Measurements from ENCODE around the gene PIGK. TPM values are rescaled to one million over a fixed set of nuclear protein-coding genes. Genes with fewer than 3 reads are reported as not detected.
A peak's percentile ranks its signal among the peaks of the same experiment; 100 is the strongest.
"Not testable (repeated sequence)": the region's sequence is repeated elsewhere in the genome, so short reads cannot be mapped to it uniquely, and the experiment has no call there.

Gene PIGK
- total RNA-seq, 4 donors from 2014 or later = 23.5 to 41.0 (median 28.3) TPM

- WGBS, 2 donors = 91% methylated on average over 5 of the region's 5 CpGs
- intact Hi-C loops (cut with DNase I) = no loop called here
Measured at GRCh38 chr1:77164434-77164944, 54.7 kb downstream of the PIGK start.

GRCh38 chr1:77159706-77160105 lies 59.5 kb downstream of the PIGK start:
- not testable (repeated sequence) for H3K4me1 ChIP-seq; DNase-seq; H3K27me3 ChIP-seq; H3K27ac ChIP-seq; H3K4me3 ChIP-seq (replicated peaks in 1 of 3); H3K9me3 ChIP-seq; H3K36me3 ChIP-seq
- 97 to 98% methylated on average over 3 of the region's 3 CpGs for WGBS, 2 donors
- intact Hi-C loops (cut with DNase I) = loop anchor here (10.0 kb wide), 1 partner anchor 375 kb away; no protein-coding TSS in a partner anchor

More at GRCh38 chr1:77164434-77164944, 54.7 kb downstream of the PIGK start:
- no peak overlapping the region for H3K27ac ChIP-seq
- no peaks in the 10 kb centered on the region for H3K27me3 ChIP-seq
- no peak overlapping the region for H3K4me3 ChIP-seq (replicated peaks in 1 of 3)
- DNase-seq = no peak
- TF ChIP-seq POLR2A (IDR thresholded peaks at IDR 0.05) (no peak), CTCF (IDR thresholded peaks at IDR 0.05) (no peak)
- H3K36me3 ChIP-seq = no peaks in the 10 kb centered on the region
- no peaks in the 10 kb centered on the region for H3K9me3 ChIP-seq
- H3K4me1 ChIP-seq = no peaks in the 10 kb centered on the region

GRCh38 chr1:77156214-77156613 lies 63.0 kb downstream of the PIGK start:
- DNase-seq = no peak
- Histone ChIP-seq H3K27me3 (no peaks in the 10 kb centered on the region), H3K36me3 (no peaks in the 10 kb centered on the region), H3K27ac (no peak overlapping the region), H3K9me3 (no peaks in the 10 kb centered on the region), H3K4me1 (no peaks in the 10 kb centered on the region), H3K4me3 (replicated peaks in 1 of 3) (no peak overlapping the region)
- no peak for TF ChIP-seq POLR2A (IDR thresholded peaks at IDR 0.05)
- TF ChIP-seq CTCF (IDR thresholded peaks at IDR 0.05) = no peak
- intact Hi-C loops (cut with DNase I) = loop anchor here (10.0 kb wide), 1 partner anchor 379 kb away; no protein-coding TSS in a partner anchor

GRCh38 chr1:77146270-77146669 lies 73.0 kb downstream of the PIGK start:
- Histone ChIP-seq H3K27me3 (no peaks in the 10 kb centered on the region), H3K4me3 (replicated peaks in 1 of 3) (no peak overlapping the region), H3K36me3 (no peaks in the 10 kb centered on the region), H3K9me3 (no peaks in the 10 kb centered on the region), H3K27ac (no peak overlapping the region), H3K4me1 (no peaks in the 10 kb centered on the region)
- intact Hi-C loops (cut with DNase I) = no loop called here
- TF ChIP-seq CTCF (IDR thresholded peaks at IDR 0.05) (no peak), POLR2A (IDR thresholded peaks at IDR 0.05) (no peak)
- 94 to 97% methylated on average over 5 of the region's 5 CpGs for WGBS, 2 donors
- DNase-seq = no peak

GRCh38 chr1:77143529-77144121 lies 75.6 kb downstream of the PIGK start:
- 60 to 67% methylated on average over 2 of the region's 2 CpGs for WGBS, 2 donors
- no peak for DNase-seq
- H3K9me3 ChIP-seq = no peaks in the 10 kb centered on the region
- H3K4me3 ChIP-seq (replicated peaks in 1 of 3) = no peak overlapping the region
- H3K27ac ChIP-seq = no peak overlapping the region
- TF ChIP-seq CTCF (IDR thresholded peaks at IDR 0.05) (peak in 2 of 6 experiments; percentile 18 to 26), POLR2A (IDR thresholded peaks at IDR 0.05) (no peak)
- intact Hi-C loops (cut with DNase I) = no loop called here
- no peaks in the 10 kb centered on the region for H3K36me3 ChIP-seq
- H3K4me1 ChIP-seq = no peaks in the 10 kb centered on the region
- no peaks in the 10 kb centered on the region for H3K27me3 ChIP-seq
